Stomach (tissue), 4 donors: Measurements from ENCODE around the gene PCDH15.

Experiments
- CTCF ChIP-seq, 7 experiments: fragments of 450-650 bp in 4 of 7; fragments of 200-600 bp in 3 of 7; sonication (generic) in 3 of 7; IDR thresholded peaks; one replicate each; pipeline ENCODE4 v1.5.1; 2016 to 2019; ENCODE audit warnings: antibody characterized with exemption in 7 of 7, control low read depth in 2 of 7, mild to moderate bottlenecking in 1 of 7
- EP300 ChIP-seq: sonication (generic); formaldehyde crosslinking; IDR thresholded peaks from one replicate; pipeline ENCODE4 v1.6.1; 2017; ENCODE audit warnings: antibody characterized with exemption
- POLR2A ChIP-seq, 4 donors: fragments of 450-650 bp; IDR thresholded peaks; one replicate each; pipeline ENCODE4 v1.6.1; 2016; ENCODE audit warnings: antibody characterized with exemption in 4 of 4, control low read depth in 2 of 4, mild to moderate bottlenecking in 1 of 4, moderate library complexity in 1 of 4

GRCh38 chr10:54318470-54318869, 482.6 kb downstream of the PCDH15 start:
- TF ChIP-seq POLR2A (IDR thresholded peaks at IDR 0.05) (no peak), EP300 (no peak), CTCF (IDR thresholded peaks at IDR 0.05) (no peak)
